Measurements from ENCODE around the gene KLRG1. TPM values are rescaled to one million over a fixed set of nuclear protein-coding genes. Genes with fewer than 3 reads are reported as not detected.

Gene KLRG1
- 0.45 and 1.7 TPM in 2 replicates for total RNA-seq

DNA sequence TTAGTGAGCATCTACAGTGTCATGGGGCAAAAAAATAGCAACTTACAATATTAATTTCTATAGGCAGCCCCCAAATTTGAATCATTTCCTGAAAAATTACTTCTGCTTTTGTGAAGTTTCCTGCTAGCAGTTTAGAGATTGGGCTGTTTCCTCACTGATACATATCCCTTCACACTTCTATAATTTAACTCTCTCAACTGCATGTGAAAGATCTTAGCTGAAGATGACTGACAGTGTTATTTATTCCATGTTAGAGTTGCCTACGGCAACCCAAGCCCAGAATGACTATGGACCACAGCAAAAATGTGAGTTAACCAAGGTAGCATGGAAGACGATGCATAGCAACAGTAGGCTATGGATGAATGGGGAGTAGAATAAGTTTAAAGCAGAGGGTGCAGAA lies at the start of gene KLRG1:
Gene KLRG1, plus strand, starts transcription at position 134 of the 400 bp plus-strand sequence. Its CDS starts 90 bp downstream, at position 224.

DNA sequence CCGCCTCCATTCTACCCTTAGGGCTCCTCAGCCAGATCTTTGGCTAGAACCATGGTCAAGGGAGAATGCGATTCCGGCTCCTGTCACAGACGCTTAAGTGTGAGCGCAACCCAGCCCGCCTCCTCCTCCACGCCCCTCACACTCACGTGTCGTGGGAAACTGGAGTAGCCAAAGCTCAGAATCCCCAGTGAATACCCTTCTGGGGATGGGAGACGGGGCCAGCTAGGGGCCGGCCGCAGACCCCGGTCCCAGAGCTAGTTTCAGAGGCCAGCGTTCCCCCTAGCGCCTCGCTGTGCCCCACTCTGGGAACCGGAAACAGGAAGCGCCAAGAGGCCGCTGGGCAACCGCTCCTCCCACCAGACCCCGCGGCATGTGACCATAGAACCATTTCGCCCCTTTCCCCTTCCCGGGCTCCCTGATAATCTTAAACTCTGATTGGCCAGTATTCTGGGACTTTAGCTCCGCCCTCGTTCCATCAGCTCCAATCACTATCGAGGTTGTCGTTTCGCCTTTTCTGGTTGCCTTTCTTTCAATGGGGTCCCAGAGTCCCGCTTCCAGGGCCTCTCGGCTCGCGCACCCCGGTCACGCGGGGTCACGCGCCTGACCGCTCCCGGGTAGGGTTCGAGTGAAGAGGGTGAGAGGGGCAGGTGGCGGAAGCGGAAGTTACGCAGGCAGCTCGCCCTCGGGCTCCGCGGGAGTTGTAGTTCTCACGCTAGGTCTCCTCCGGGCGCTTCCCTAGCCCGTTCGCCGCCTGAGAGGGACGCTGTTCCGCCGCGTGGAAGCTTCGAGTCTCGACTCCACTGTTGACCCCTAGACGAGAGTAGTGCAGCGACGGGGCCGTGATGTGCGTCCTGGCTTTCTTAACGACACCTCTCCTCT lies 39.8 kb upstream of the KLRG1 start, which contains the start of gene M6PR:
Gene M6PR, minus strand, starts transcription at position 304 of the 879 bp plus-strand sequence. CDS start 3,241 bp downstream, outside the sequence.

Other genes with a start within 250 kb of the KLRG1 start
- gene A2ML1, start 166.9 kb upstream of the KLRG1 start, total RNA-seq = not detected in 2 replicates
- 24.0 and 25.1 TPM in 2 replicates for gene PHC1, start 75.0 kb upstream of the KLRG1 start, total RNA-seq
- gene M6PR, start 39.9 kb upstream of the KLRG1 start, total RNA-seq = 76.0 and 76.3 TPM in 2 replicates
- gene A2M, start 126.4 kb downstream of the KLRG1 start, total RNA-seq = 4.4 and 5.6 TPM in 2 replicates
- not detected in 2 replicates for gene PZP, start 218.8 kb downstream of the KLRG1 start, total RNA-seq